GM19324 (cell line): ENCODE measurements around the gene PCDHGC3.
"Not testable (repeated sequence)": the region's sequence is repeated elsewhere in the genome, so short reads cannot be mapped to it uniquely, and the experiment has no call there.

Experiments used
- ATAC-seq: cut with Tn5 transposase; IDR thresholded peaks from one replicate; pipeline ENCODE4 v1.9.1; 2021; ENCODE audit warnings: mild to moderate bottlenecking, moderate library complexity; ENCODE audit not compliant: unreplicated experiment, low FRiP score

The PCDHGC3 gene

DNA sequence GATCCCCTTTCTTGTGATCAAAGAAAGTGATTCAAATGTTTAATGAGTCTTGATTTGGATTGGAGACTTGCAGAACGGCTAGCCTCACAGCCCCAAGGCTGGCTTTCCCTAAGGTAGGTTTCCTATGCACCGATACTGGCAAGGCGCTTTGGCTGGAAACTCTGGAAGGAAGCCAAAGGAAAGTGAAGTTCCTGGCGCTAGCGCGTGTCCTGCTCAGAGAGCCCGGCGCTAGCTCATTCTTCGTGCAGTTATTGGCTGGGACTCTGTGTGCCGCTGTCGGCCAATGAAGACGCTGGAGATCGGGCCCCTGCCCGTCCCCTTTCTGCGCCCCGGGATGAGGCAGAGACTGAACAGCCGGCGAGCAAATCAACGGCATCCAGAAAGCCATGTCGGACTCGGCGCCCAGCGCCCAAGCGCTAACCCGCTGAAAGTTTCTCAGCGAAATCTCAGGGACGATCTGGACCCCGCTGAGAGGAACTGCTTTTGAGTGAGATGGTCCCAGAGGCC is at the start of gene PCDHGC3:
Gene PCDHGC3, plus strand, starts transcription at position 342 of the 507 bp plus-strand sequence. Its CDS starts 151 bp downstream, at position 493.
- peak; percentile 99 for ATAC-seq

DNA sequence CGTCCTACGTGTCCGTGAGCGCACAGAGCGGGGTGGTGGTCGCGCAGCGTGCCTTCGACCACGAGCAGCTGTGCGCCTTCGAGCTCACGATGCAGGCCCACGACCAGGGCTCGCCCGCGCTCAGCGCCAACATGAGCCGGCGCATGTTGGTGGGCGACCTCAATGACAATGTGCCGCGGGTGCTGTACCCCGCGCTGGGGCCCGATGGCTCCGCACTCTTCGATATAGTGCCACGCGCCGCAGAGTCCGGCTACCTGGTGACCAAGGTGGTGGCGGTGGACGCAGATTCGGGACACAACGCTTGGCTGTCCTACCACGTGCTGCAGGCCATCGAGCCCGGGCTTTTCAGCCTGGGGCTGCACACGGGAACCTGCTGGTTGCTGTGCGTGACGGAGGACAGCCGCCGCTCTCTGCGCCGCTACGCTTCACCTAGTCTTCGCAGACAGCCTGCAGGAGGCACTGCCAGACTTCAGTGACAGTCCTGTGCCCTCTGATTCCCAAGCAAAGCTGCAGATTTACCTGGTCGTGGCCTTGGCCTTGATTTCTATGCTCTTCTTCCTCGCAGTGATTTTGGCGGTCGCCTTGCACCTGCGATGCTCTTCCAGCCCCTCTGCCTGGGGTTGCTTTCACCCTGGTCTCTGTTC is 47.9 kb upstream of the PCDHGC3 start:
- no peak for ATAC-seq

DNA sequence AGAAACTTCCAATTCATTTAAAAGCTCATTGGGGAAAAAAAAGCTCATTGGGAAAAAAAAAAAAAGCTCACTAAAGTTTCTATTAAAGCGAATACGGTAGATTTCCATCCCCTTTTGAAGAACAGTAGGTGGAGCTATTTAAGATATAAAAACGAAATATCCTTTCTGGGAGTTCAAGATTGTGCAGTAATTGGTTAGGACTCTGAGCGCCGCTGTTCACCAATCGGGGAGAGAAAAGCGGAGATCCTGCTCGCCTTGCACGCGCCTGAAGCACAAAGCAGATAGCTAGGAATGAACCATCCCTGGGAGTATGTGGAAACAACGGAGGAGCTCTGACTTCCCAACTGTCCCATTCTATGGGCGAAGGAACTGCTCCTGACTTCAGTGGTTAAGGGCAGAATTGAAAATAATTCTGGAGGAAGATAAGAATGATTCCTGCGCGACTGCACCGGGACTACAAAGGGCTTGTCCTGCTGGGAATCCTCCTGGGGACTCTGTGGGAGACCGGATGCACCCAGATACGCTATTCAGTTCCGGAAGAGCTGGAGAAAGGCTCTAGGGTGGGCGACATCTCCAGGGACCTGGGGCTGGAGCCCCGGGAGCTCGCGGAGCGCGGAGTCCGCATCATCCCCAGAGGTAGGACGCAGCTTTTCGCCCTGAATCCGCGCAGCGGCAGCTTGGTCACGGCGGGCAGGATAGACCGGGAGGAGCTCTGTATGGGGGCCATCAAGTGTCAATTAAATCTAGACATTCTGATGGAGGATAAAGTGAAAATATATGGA is 45.2 kb upstream of the PCDHGC3 start, which contains the start of gene PCDHGA12:
Gene PCDHGA12, plus strand, starts transcription at position 176 of the 782 bp plus-strand sequence. Its CDS starts 253 bp downstream, at position 429.
- no peak for ATAC-seq

DNA sequence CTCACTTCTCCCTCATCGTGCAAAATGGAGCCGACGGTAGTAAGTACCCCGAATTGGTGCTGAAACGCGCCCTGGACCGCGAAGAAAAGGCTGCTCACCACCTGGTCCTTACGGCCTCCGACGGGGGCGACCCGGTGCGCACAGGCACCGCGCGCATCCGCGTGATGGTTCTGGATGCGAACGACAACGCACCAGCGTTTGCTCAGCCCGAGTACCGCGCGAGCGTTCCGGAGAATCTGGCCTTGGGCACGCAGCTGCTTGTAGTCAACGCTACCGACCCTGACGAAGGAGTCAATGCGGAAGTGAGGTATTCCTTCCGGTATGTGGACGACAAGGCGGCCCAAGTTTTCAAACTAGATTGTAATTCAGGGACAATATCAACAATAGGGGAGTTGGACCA is 44.5 kb upstream of the PCDHGC3 start:
- ATAC-seq = no peak

DNA sequence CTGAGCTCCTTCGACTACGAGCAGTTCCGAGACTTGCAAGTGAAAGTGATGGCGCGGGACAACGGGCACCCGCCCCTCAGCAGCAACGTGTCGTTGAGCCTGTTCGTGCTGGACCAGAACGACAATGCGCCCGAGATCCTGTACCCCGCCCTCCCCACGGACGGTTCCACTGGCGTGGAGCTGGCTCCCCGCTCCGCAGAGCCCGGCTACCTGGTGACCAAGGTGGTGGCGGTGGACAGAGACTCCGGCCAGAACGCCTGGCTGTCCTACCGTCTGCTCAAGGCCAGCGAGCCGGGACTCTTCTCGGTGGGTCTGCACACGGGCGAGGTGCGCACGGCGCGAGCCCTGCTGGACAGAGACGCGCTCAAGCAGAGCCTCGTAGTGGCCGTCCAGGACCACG is 43.5 kb upstream of the PCDHGC3 start:
- ATAC-seq = not testable (repeated sequence)

DNA sequence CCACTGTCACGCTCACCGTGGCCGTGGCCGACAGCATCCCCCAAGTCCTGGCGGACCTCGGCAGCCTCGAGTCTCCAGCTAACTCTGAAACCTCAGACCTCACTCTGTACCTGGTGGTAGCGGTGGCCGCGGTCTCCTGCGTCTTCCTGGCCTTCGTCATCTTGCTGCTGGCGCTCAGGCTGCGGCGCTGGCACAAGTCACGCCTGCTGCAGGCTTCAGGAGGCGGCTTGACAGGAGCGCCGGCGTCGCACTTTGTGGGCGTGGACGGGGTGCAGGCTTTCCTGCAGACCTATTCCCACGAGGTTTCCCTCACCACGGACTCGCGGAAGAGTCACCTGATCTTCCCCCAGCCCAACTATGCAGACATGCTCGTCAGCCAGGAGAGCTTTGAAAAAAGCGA is 43.0 kb upstream of the PCDHGC3 start:
- ATAC-seq = not testable (repeated sequence)

DNA sequence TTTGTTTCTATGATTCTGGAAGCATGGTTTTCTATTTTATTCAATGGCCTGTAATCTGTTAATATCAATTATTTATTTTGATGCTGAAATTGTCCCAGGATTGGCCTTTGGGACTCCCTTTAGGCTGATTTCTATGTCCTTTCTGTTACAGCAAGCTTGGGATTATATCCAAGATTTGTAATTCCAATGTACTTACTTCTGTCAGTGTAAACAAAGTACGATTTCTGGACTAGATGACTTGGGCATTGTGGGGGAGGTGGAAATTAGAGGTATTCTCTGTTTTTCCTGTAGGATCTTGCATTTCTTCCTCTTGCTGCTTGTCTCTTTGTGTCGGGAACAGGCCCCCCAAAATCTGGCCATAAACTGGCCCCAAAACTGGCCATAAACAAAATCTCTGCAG is 41.8 kb upstream of the PCDHGC3 start:
- ATAC-seq = no peak

DNA sequence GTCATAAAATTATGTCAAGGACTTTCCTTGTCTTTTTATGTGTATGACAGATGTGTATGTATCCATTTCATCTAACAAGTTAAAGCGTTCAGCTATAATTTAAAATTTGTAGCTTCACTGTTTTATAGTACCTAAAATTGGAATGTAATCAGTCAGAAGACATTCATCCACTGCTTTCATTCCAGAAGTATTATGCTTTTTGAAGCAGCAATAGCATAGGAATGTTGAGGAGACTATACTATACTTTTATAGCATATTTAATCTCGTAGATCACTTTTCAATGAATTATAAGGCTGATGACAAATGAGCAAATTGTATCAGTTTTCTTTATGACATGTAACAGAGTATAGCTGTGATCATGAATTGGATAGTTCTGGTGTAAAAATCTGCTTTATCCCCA is 38.5 kb upstream of the PCDHGC3 start:
- no peak for ATAC-seq

DNA sequence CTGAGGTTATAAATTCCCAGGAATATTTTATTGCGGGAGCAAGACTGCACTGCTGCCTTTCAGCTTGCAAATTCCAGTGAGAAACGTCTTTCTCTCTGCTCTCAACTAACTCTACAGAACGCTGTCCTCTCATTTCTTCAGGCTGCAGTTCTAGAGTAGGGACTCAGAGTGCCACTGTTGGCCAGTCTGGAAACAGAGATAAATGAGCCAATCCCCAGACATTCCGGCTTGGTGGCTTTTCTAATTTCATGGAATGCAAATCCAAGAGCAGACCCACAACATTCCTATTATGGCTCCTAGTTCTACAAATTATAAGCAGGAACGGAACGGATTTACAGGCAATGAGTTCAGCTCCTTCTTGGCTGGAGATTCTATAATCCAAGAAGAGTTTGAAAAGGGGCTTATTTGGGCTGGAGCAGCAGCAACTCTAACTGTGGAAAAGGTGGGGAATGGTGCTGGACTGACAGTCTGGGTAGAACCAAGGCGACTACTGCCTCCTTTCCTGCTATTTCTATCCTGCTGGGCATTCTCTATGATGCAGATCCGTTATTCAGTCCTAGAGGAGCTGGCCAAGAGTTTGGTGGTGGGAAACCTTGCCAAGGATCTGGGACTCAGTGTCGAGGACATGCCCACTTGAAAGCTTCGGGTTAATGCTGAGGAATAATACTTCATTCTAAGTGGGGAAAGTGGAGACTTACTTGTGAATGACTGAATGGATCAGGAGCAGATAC is 36.2 kb upstream of the PCDHGC3 start:
- no peak for ATAC-seq

DNA sequence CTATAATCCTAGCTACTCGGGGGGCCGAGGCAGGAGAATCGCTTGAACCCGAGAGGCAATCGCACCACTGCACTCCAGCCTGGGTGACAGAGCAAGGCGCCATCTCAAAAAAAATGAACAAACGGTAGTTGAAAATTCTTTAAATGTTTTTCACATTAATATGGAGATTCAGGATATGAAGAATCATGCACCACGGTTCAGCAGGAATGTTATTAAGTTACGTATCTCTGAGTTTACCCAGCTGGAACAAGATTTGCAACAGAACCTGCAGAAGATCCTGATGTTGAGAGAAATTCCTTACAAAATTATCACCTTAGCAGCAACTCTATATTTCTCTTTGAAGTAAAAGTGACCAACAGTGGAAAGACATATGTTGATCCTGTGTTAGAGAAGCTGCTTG is 35.4 kb upstream of the PCDHGC3 start:
- ATAC-seq = no peak

DNA sequence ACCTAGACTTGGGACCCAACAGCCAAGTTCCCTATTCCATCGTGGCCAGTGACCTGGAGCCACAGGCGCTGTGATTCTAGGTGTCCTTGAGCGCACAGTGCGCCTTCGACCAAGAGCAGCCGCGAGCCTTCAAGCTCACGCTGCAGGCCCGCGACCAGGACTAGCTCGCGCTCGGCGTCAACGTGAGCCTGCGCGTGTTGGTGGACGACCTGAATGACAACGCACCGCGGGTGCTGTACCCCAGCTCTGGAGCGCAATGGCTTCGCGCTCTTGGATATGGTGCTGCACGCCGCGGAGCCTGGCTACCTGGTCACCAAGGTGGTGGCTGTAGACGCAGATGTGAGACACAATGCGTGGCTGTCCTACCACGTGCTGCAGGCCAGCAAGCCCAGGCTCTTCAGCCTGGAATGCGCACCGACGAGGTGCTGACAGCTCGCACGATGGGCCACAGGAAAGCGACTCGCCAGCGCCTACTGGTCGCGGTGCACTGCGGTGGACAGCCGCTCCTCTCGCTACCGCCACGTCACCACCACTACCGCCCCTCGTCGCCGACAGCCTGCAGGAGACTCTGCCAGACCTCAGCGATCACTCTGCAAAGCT is 34.1 kb upstream of the PCDHGC3 start:
- no peak for ATAC-seq

DNA sequence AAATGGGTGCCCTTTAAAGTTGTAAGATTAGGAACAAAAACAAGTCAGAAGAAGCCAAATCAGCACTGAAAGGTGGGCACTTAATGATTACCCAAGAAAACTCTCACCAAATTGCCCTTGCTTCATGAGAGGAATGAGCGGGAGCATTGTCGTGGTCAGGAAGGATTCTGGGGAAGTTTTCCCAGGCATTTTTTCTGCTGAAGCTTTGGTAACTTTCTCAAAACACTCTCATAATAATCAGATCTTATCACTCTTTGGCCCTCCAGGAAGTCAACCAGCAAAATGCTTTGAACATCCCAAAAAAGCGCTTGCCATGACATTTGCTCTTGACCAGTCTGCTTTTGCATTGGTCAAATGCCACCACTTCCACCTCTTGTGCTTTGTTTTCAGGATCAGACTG is 10.4 kb upstream of the PCDHGC3 start:
- ATAC-seq = no peak

DNA sequence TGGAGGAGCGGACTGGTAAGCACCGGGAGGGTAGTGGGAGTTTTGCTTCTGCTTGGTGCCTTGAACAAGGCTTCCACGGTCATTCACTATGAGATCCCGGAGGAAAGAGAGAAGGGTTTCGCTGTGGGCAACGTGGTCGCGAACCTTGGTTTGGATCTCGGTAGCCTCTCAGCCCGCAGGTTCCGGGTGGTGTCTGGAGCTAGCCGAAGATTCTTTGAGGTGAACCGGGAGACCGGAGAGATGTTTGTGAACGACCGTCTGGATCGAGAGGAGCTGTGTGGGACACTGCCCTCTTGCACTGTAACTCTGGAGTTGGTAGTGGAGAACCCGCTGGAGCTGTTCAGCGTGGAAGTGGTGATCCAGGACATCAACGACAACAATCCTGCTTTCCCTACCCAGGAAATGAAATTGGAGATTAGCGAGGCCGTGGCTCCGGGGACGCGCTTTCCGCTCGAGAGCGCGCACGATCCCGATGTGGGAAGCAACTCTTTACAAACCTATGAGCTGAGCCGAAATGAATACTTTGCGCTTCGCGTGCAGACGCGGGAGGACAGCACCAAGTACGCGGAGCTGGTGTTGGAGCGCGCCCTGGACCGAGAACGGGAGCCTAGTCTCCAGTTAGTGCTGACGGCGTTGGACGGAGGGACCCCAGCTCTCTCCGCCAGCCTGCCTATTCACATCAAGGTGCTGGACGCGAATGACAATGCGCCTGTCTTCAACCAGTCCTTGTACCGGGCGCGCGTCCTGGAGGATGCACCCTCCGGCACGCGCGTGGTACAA is 556 bp downstream of the PCDHGC3 start:
- ATAC-seq = peak; percentile 27

DNA sequence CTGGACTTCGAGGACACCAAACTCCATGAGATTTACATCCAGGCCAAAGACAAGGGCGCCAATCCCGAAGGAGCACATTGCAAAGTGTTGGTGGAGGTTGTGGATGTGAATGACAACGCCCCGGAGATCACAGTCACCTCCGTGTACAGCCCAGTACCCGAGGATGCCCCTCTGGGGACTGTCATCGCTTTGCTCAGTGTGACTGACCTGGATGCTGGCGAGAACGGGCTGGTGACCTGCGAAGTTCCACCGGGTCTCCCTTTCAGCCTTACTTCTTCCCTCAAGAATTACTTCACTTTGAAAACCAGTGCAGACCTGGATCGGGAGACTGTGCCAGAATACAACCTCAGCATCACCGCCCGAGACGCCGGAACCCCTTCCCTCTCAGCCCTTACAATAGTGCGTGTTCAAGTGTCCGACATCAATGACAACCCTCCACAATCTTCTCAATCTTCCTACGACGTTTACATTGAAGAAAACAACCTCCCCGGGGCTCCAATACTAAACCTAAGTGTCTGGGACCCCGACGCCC is 1.3 kb downstream of the PCDHGC3 start:
- no peak for ATAC-seq

DNA sequence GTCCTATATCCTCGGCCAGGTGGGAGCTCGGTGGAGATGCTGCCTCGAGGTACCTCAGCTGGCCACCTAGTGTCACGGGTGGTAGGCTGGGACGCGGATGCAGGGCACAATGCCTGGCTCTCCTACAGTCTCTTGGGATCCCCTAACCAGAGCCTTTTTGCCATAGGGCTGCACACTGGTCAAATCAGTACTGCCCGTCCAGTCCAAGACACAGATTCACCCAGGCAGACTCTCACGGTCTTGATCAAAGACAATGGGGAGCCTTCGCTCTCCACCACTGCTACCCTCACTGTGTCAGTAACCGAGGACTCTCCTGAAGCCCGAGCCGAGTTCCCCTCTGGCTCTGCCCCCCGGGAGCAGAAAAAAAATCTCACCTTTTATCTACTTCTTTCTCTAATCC is 2.0 kb downstream of the PCDHGC3 start:
- no peak for ATAC-seq

DNA sequence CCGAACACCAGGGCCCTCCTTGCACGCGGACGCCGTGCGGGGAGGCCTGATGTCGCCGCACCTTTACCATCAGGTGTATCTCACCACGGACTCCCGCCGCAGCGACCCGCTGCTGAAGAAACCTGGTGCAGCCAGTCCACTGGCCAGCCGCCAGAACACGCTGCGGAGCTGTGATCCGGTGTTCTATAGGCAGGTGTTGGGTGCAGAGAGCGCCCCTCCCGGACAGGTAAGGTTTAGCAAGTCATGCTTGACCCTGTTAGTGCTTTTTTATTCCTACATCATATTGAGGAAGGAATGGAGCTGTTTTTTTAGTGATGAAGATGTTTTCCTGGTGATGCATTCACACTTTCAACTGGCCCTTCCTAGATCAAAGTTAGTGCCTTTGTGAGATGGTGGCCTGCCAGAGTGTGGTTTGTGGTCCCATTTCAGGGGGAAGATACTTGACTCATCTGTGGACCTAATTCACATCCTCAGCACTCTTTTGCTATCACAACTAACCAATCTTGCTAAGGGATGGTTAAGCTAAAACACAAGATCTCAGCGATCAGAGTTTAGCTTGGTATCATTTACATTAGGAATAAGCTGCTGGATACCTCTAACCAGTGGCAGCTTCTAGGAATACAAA is 2.7 kb downstream of the PCDHGC3 start:
- no peak for ATAC-seq

DNA sequence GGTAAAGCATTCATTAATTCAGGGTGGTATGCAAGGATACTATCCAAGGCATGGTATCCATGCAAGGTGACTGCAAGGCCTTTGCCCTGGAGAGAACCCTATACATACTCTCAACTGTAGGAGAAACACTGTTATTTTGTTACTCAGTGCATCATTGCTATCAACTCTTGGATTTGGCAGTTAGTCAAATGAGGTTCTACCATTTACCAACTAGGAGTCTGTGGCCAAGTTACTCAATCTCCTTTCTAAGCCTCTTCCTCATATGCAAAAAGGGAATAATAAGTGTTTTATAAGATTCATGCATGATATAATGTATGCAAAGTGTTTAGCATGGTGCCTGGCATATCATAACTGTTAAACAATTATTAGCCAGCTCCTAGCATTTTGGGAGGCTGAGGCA is 4.0 kb downstream of the PCDHGC3 start:
- ATAC-seq = no peak

DNA sequence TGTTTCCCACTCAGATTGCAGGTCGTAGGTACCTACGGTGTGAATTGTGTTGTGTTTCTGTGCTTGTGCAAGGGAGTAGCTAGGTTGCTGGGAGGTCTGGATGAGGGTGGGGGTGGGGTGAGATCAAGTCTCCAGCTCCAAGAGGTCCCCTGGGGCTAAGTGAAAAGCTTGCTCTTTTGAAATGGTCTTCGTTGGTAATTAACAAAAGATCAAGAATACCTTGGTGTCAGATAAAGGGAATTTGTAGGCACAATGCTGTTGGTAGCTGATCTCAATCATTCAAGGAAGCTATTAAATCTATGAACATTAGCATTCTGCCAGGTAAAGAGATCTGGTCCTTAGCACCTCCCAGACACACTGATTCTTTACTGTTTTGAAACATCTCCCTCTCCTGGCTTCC is 8.1 kb downstream of the PCDHGC3 start:
- no peak for ATAC-seq

DNA sequence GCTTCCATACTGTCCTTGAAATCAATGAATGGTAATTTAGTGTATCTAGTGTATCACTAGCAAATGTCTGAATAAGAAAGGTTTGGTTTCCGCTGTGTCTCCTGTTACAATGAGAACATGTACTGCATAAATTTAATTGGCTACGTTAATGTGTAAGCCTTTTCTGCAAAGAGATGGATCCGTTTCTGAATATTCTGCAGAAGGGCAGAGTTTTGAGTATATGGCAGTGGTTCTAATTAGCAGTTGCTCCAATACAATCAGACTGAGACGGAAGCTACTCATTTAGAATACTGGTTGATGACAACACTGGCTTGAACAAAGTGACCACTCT is 8.5 kb downstream of the PCDHGC3 start:
- no peak for ATAC-seq
